ENCODE results near the gene LVRN.

GRCh38 chr5:115949096-115949495 is 13.2 kb upstream of the LVRN start:
- TF ChIP-seq CTCF (IDR thresholded peaks at IDR 0.05) (no peak), POLR2A (IDR thresholded peaks at IDR 0.05) (no peak)
